CD1c-positive myeloid dendritic cell (primary cell): ENCODE data around the gene SAFB.
A peak's percentile ranks its signal among the peaks of the same experiment; 100 is the strongest.

Experiments
- DNase-seq: peaks from one replicate; pipeline ENCODE4 v3.0.0-alpha.2; 2016; ENCODE audit errors: extremely low spot score

SAFB gene

GRCh38 chr19:5627395-5627904, 4.6 kb downstream of the SAFB start:
- DNase-seq = peak; percentile 93

- peak; percentile 17 for DNase-seq
Observed at GRCh38 chr19:5628461-5628860, 5.6 kb downstream of the SAFB start.

GRCh38 chr19:5628919-5629481, 6.1 kb downstream of the SAFB start:
- peak; percentile 74 for DNase-seq

- DNase-seq = no peak
Observed at GRCh38 chr19:5631567-5632240, 8.8 kb downstream of the SAFB start.

- DNase-seq = no peak
Observed at GRCh38 chr19:5632241-5632612, 9.3 kb downstream of the SAFB start.

GRCh38 chr19:5632657-5633056, 9.8 kb downstream of the SAFB start:
- DNase-seq = no peak

- peak; percentile 61 for DNase-seq
Observed at GRCh38 chr19:5635427-5635826, 12.5 kb downstream of the SAFB start.

- DNase-seq = no peak
Observed at GRCh38 chr19:5637971-5638370, 15.1 kb downstream of the SAFB start.

- DNase-seq = no peak
Observed at GRCh38 chr19:5641171-5641570, 18.3 kb downstream of the SAFB start.

GRCh38 chr19:5642204-5642603, 19.3 kb downstream of the SAFB start:
- no peak for DNase-seq

- DNase-seq = no peak
Observed at GRCh38 chr19:5643060-5643459, 20.2 kb downstream of the SAFB start.

- no peak for DNase-seq
Observed at GRCh38 chr19:5644037-5644436, 21.2 kb downstream of the SAFB start.

- no peak for DNase-seq
Observed at GRCh38 chr19:5645409-5645808, 22.5 kb downstream of the SAFB start.

- DNase-seq = no peak
Observed at GRCh38 chr19:5646703-5647102, 23.8 kb downstream of the SAFB start.

- no peak for DNase-seq
Observed at GRCh38 chr19:5648464-5648863, 25.6 kb downstream of the SAFB start.

GRCh38 chr19:5651361-5651760, 28.5 kb downstream of the SAFB start:
- DNase-seq = no peak

GRCh38 chr19:5652261-5652660, 29.4 kb downstream of the SAFB start:
- no peak for DNase-seq

GRCh38 chr19:5654931-5655330, 32.0 kb downstream of the SAFB start:
- DNase-seq = no peak

GRCh38 chr19:5655412-5655811, 32.5 kb downstream of the SAFB start:
- no peak for DNase-seq

GRCh38 chr19:5661483-5661882, 38.6 kb downstream of the SAFB start:
- no peak for DNase-seq

- DNase-seq = no peak
Observed at GRCh38 chr19:5663904-5664303, 41.0 kb downstream of the SAFB start.

- no peak for DNase-seq
Observed at GRCh38 chr19:5664515-5664914, 41.6 kb downstream of the SAFB start.

GRCh38 chr19:5665781-5666513, 43.1 kb downstream of the SAFB start:
- DNase-seq = no peak
